Measurements from ENCODE around the gene IL22RA1.

GRCh38 chr1:24126672-24127023 lies 16.3 kb downstream of the IL22RA1 start:
- TF ChIP-seq, protein P1, sequence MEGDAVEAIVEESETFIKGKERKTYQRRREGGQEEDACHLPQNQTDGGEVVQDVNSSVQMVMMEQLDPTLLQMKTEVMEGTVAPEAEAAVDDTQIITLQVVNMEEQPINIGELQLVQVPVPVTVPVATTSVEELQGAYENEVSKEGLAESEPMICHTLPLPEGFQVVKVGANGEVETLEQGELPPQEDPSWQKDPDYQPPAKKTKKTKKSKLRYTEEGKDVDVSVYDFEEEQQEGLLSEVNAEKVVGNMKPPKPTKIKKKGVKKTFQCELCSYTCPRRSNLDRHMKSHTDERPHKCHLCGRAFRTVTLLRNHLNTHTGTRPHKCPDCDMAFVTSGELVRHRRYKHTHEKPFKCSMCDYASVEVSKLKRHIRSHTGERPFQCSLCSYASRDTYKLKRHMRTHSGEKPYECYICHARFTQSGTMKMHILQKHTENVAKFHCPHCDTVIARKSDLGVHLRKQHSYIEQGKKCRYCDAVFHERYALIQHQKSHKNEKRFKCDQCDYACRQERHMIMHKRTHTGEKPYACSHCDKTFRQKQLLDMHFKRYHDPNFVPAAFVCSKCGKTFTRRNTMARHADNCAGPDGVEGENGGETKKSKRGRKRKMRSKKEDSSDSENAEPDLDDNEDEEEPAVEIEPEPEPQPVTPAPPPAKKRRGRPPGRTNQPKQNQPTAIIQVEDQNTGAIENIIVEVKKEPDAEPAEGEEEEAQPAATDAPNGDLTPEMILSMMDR (IDR thresholded peaks at IDR 0.05): no peak
- no peak for TF ChIP-seq POLR2A (IDR thresholded peaks at IDR 0.05)
